GM21619 (cell line): ENCODE data around the gene ACTL7B.

Experiments
- ATAC-seq: cut with Tn5 transposase; IDR thresholded peaks from one replicate; pipeline ENCODE4 v1.9.1; 2021; ENCODE audit not compliant: unreplicated experiment

Gene ACTL7B

DNA sequence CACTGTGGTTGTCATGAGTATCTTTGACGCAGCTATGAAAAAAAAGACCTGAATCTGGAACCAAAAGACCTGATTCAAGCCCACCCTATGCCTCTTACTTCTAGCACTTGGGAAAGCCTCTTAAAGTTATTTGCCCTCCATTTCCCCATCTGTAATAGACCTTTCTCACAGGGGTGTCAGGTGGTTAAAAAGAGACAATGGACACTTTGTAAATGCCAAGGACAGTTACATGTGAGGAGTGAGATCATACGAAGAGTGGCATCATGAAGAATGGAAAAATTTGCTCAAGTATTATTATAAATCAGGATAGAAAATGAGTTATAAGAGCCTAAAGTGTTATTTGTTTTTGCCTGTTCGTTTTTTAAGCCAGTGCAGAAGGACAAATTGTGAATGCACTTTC lies 46.5 kb downstream of the ACTL7B start:
- ATAC-seq: no peak
